ENCODE data around the gene POLR1G. TPM values are rescaled to one million over a fixed set of nuclear protein-coding genes. Genes with fewer than 3 reads are reported as not detected.

Gene POLR1G
- total and polyA plus RNA-seq, 9 of the 15 experiments (the other 6 are each of a cell fraction or from before 2014, with no cell fraction given) = 3.0 to 50.1 (median 27.4) TPM

DNA sequence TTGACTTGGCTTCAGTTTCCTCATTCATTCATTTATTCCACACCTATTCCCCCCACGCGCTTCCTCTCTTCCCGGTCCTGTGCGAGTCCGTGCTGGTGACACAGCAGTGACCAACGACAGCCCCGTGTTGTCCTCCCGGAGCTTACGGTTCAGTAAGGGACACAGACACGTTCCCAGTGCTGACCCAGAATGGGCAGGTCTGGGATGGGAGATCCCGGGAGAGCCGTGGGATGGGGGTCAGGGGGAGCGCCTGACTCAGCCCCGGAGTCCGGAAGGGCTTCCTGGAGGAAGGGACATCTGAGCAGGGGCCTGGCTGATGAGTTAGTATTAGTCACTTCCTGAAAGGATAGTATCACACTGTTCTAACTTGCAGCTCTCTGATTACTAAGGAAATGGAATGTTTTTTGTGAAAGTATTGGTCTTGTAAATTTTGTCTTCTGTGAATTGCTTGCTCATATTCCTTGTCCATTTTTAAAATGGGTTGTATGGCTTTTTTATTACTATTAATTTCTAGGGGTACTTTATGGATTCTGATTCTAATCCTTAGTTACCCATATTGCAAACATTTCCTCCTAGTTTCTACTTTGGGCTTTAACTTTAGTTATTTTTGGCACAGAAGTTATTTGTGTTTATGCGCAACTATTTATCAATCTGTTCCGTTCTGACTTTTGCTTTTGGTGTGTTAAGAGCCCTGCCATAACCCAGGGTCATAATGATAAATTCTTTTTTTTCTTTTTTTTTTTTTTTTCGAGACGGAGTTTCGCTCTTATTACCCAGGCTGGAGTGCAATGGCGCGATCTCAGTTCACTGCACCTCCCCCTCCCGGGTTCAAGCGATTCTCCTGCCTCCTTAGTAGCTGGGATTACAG is 18.0 kb downstream of the POLR1G start:
- H3K4me1 ChIP-seq (replicated peaks in 1 of 2; ENCODE audit: control insufficient read depth in 2 of 2, insufficient read depth in 2 of 2, low read length in 2 of 2) = peaks cover 22 to 58% of the 10 kb centered on the region in 2 experiments; a peak in 4 of 5 replicates
- TF ChIP-seq KLF13 (tag; IDR thresholded peaks at IDR 0.05; ENCODE audit: borderline replicate concordance, low read depth) (peak; percentile 55; the same call in 1 of the 2 replicates), HNRNPH1 (optimal IDR thresholded peaks at IDR 0.05; ENCODE audit: low read depth, low read length) (no peak), MAZ (CRISPR knock-in tag; conservative IDR thresholded peaks at IDR 0.05 in 1 of 2, IDR thresholded peaks at IDR 0.05 in 1 of 2) (0 out of 4 replicates have a peak, but pooled peaks of 1 of the 2 experiments have one; percentile 5), ZKSCAN1 (IDR thresholded peaks at IDR 0.05; ENCODE audit: low read depth, low read length) (no peak), MEIS2 (IDR thresholded peaks at IDR 0.05; ENCODE audit: partially characterized antibody) (no peak), ZNF766 (CRISPR knock-in tag; conservative IDR thresholded peaks at IDR 0.05) (peak; percentile 76), TSHZ1 (CRISPR knock-in tag; IDR thresholded peaks at IDR 0.05) (no peak), CBX1 (IDR thresholded peaks at IDR 0.05; ENCODE audit: low read depth) (no peak; the same call in 1 of the 2 replicates), ETV1 (tag; conservative IDR thresholded peaks at IDR 0.05; ENCODE audit: low read depth) (peak; percentile 99), PTBP1 (IDR thresholded peaks at IDR 0.05; ENCODE audit: low read depth, low read length) (0 out of 2 replicates have a peak, but pooled peaks have one; percentile 47), ZNF584 (CRISPR knock-in tag; IDR thresholded peaks at IDR 0.05; ENCODE audit: low read depth) (no peak; the same call in 1 of the 2 replicates), ZBTB1 (CRISPR knock-in tag; IDR thresholded peaks at IDR 0.05; ENCODE audit: borderline replicate concordance, low read depth) (no peak), E2F3 (CRISPR knock-in tag; IDR thresholded peaks at IDR 0.05) (no peak), ZC3H4 (CRISPR knock-in tag; IDR thresholded peaks at IDR 0.05; ENCODE audit: borderline replicate concordance) (no peak), CXXC5 (CRISPR knock-in tag; IDR thresholded peaks at IDR 0.05) (no peak), ZNF311 (CRISPR knock-in tag; IDR thresholded peaks at IDR 0.05) (no peak)

More for the DNA sequence above, 18.0 kb downstream of the POLR1G start:
- peaks cover 21% of the 10 kb centered on the region for H3K79me2 ChIP-seq (ENCODE audit: control insufficient read depth, insufficient read depth, low read length)
- peak overlapping the region; percentile 99 for H3K27ac ChIP-seq (ENCODE audit: extremely low read depth, low read depth, low read length)
- peak overlapping the region; percentile 86 for H2AFZ ChIP-seq (ENCODE audit: low read depth, low read length)
- no peaks in the 10 kb centered on the region for H3K27me3 ChIP-seq (ENCODE audit: control insufficient read depth in 2 of 2, insufficient read depth in 2 of 2, low read length in 2 of 2)
- ATAC-seq (peak; percentile 73), DNase-seq (ENCODE audit: extremely low read depth in 1 of 4, low spot score in 3 of 4) (peak; percentile 69 to 89 (median 74)), FAIRE-seq (peak; percentile 93)
- H3K9me3 ChIP-seq (replicated peaks; ENCODE audit: control insufficient read depth, insufficient read depth, low read depth, low read length) = no peaks in the 10 kb centered on the region
- CTCF ChIA-PET (ENCODE audit: low intra/inter-chr PET ratio) = interaction anchor here (1.0 to 1.1 kb wide), 2 partner anchors 52 to 218 kb away, joined by 3 to 6 read pairs; no protein-coding TSS in a partner anchor
- peak overlapping the region; percentile 93 for H3K9ac ChIP-seq (ENCODE audit: insufficient read depth in 1 of 2, low read depth in 2 of 2, low read length in 2 of 2)
- H3K36me3 ChIP-seq (ENCODE audit: control insufficient read depth, insufficient read depth, low read length) = peaks cover 22% of the 10 kb centered on the region; the same call in 2 of the 3 replicates
- H3K4me3 ChIP-seq = peak overlapping the region; percentile 54
- POLR2A ChIA-PET = interaction anchor here (0.5 to 2.6 kb wide), 13 partner anchors 11 to 214 kb away, joined by 3 to 10 read pairs (median 3); partner anchors contain the start of gene FOSB
- TSS peak; percentile 82 for BruUV-seq (replicated peaks)
- peak overlapping the region; percentile 91 for H3K4me2 ChIP-seq (ENCODE audit: insufficient read depth, low read length)
- WGBS (ENCODE audit: insufficient coverage, low coverage, missing lambda C conversion rate) = under 1% methylated on average over 17 of the region's 24 CpGs
- in situ Hi-C loops (cut with MboI) = no loop called here
- no peaks in the 10 kb centered on the region for H3K9me1 ChIP-seq (ENCODE audit: control insufficient read depth, insufficient read depth, low read length)
- no peaks in the 10 kb centered on the region for H4K20me1 ChIP-seq (replicated peaks; ENCODE audit: control insufficient read depth, insufficient read depth, low read length)
- intact Hi-C loops (cut with micrococcal nuclease) = loop anchor here (2.0 to 5.0 kb wide), 2 partner anchors 20 to 133 kb away; partner anchors contain the start of gene PPP1R13L

Data from K562 (cell line).